WTC11 (cell line): Measurements from ENCODE around the gene EPHX1.

ENCODE experiments used
- CREB1 ChIP-seq: sonication (generic); formaldehyde crosslinking; IDR thresholded peaks from 2 replicates; pipeline ENCODE4 v1.8.0; 2023; ENCODE audit warnings: mild to moderate bottlenecking, missing genetic modification reagents
- CREM ChIP-seq: sonication (generic); formaldehyde crosslinking; IDR thresholded peaks from 2 replicates; pipeline ENCODE4 v1.8.1; 2022; ENCODE audit warnings: mild to moderate bottlenecking, missing genetic modification reagents, moderate library complexity
- CTCF ChIP-seq: fragments of 200-600 bp; IDR thresholded peaks from 2 replicates; pipeline ENCODE4 v1.8.0; 2022; ENCODE audit warnings: antibody characterized with exemption
- HMGXB4 ChIP-seq: sonication (generic); formaldehyde crosslinking; IDR thresholded peaks from 2 replicates; pipeline ENCODE4 v1.8.1; 2023; ENCODE audit warnings: mild to moderate bottlenecking, moderate library complexity, missing genetic modification reagents
- KAT7 ChIP-seq: sonication (generic); formaldehyde crosslinking; IDR thresholded peaks from 2 replicates; pipeline ENCODE4 v1.8.1; 2023; ENCODE audit warnings: missing genetic modification reagents, mild to moderate bottlenecking, borderline replicate concordance
- NR1H2 ChIP-seq: sonication (generic); formaldehyde crosslinking; IDR thresholded peaks from 2 replicates; pipeline ENCODE4 v1.9.0; 2021; ENCODE audit warnings: mild to moderate bottlenecking, moderate library complexity, missing genetic modification reagents
- PREB ChIP-seq: sonication (generic); formaldehyde crosslinking; IDR thresholded peaks from 2 replicates; pipeline ENCODE4 v1.8.1; 2022; ENCODE audit warnings: mild to moderate bottlenecking, missing genetic modification reagents, moderate library complexity, borderline replicate concordance
- TF ChIP-seq, protein P1 (sequence below): sonication (generic); formaldehyde crosslinking; IDR thresholded peaks from 2 replicates; pipeline ENCODE4 v1.8.0; 2022; ENCODE audit warnings: mild to moderate bottlenecking, missing genetic modification reagents

- TF ChIP-seq PREB (CRISPR knock-in tag): no peak
- TF ChIP-seq CTCF: peak; percentile 65
- TF ChIP-seq CREB1 (CRISPR knock-in tag): peak; percentile 44; the same call in 1 of the 2 replicates
- TF ChIP-seq KAT7: no peak; the same call in 1 of the 2 replicates
- TF ChIP-seq NR1H2 (CRISPR knock-in tag): no peak
- peak; percentile 83 for TF ChIP-seq HMGXB4 (CRISPR knock-in tag)
- TF ChIP-seq, protein P1, sequence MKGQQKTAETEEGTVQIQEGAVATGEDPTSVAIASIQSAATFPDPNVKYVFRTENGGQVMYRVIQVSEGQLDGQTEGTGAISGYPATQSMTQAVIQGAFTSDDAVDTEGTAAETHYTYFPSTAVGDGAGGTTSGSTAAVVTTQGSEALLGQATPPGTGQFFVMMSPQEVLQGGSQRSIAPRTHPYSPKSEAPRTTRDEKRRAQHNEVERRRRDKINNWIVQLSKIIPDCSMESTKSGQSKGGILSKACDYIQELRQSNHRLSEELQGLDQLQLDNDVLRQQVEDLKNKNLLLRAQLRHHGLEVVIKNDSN: no peak
- TF ChIP-seq CREM (CRISPR knock-in tag): peak; percentile 72
Observed at GRCh38 chr1:225777583-225778336, 32.2 kb upstream of the EPHX1 start, which contains the start of gene SRP9.
